ENCODE data around the gene BCLAF3. TPM values are rescaled to one million over a fixed set of nuclear protein-coding genes. Genes with fewer than 3 reads are reported as not detected.
A peak's percentile ranks its signal among the peaks of the same experiment; 100 is the strongest.

The BCLAF3 gene
- total and polyA plus RNA-seq, 8 donors: 1.2 to 28.6 (median 6.1) TPM

DNA sequence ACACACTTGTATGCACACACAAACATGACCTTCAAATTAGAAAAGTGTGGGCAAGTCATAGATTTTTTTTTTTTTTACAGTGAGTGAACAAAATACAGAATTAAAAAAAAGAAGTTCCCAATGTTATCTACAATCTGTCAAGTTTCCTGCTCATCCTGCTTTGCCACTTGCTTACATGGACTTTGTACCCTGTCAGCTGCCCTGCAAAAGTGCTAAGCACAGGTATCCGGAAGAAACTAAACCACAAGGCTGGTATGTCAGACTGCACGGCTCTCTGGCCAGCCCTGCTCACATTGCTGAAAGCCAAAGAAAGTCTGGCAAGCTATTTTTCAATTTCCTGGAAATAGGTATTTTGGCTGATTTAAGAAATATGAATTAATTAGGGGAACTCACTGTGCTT is 38.9 kb upstream of the BCLAF3 start:
- Histone ChIP-seq H3K4me3 (no peak overlapping the region), H3K27ac (peak overlapping the region in 4 of 5 donors; percentile 55 to 72 (median 61)), H3K27me3 (no peaks in the 10 kb centered on the region), H3K9me3 (no peaks in the 10 kb centered on the region), H3K4me1 (peaks cover 0 to 12% (median 0%) of the 10 kb centered on the region in 4 donors), H3K36me3 (peaks cover 0 to 4% (median 0%) of the 10 kb centered on the region in 4 donors)
- TF ChIP-seq POLR2A (IDR thresholded peaks at IDR 0.05) (no peak), POLR2AphosphoS5 (IDR thresholded peaks at IDR 0.05) (peak in 2 of 3 donors; percentile 64 to 73)
- TF ChIP-seq, protein P1, sequence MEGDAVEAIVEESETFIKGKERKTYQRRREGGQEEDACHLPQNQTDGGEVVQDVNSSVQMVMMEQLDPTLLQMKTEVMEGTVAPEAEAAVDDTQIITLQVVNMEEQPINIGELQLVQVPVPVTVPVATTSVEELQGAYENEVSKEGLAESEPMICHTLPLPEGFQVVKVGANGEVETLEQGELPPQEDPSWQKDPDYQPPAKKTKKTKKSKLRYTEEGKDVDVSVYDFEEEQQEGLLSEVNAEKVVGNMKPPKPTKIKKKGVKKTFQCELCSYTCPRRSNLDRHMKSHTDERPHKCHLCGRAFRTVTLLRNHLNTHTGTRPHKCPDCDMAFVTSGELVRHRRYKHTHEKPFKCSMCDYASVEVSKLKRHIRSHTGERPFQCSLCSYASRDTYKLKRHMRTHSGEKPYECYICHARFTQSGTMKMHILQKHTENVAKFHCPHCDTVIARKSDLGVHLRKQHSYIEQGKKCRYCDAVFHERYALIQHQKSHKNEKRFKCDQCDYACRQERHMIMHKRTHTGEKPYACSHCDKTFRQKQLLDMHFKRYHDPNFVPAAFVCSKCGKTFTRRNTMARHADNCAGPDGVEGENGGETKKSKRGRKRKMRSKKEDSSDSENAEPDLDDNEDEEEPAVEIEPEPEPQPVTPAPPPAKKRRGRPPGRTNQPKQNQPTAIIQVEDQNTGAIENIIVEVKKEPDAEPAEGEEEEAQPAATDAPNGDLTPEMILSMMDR (IDR thresholded peaks at IDR 0.05): no peak
- intact Hi-C loops (cut with DNase I; ENCODE audit: low total_unique reads): no loop called here
- peak; percentile 70 to 84 for DNase-seq
- 15 to 31% (median 20%) methylated on average over 2 of the region's 2 CpGs for WGBS, 5 donors

DNA sequence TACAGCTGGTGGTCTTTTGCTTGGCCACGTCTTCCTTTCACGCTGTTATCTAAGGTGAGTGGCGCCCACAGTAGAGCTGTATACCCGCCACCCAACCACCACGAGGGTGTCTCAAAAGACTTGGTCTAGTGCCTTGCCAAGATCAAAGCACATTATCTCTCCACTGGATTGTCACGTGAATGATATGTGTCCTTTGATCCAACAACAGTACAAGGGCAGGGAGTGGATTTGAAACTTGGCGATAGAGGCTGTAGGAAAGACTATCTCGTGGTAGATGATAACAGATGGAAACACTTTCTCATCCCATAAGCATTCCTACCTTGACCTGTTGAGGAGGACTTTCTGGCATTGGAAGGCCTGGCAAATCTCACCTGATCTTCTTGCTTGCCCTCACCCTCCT is 37.7 kb upstream of the BCLAF3 start:
- intact Hi-C loops (cut with DNase I; ENCODE audit: low total_unique reads): no loop called here
- no peaks in the 10 kb centered on the region for H3K27me3 ChIP-seq
- H3K27ac ChIP-seq: no peak overlapping the region
- no peak for TF ChIP-seq POLR2A (IDR thresholded peaks at IDR 0.05)
- TF ChIP-seq, protein P1 (IDR thresholded peaks at IDR 0.05): no peak
- peaks cover 0 to 12% (median 0%) of the 10 kb centered on the region in 4 donors for H3K4me1 ChIP-seq
- no peak overlapping the region for H3K4me3 ChIP-seq
- peaks cover 0 to 4% (median 0%) of the 10 kb centered on the region in 4 donors for H3K36me3 ChIP-seq
- H3K9me3 ChIP-seq: no peaks in the 10 kb centered on the region
- WGBS, 5 donors: 56 to 79% (median 62%) methylated on average over 4 to 8 of the region's 8 CpGs
- DNase-seq: no peak

DNA sequence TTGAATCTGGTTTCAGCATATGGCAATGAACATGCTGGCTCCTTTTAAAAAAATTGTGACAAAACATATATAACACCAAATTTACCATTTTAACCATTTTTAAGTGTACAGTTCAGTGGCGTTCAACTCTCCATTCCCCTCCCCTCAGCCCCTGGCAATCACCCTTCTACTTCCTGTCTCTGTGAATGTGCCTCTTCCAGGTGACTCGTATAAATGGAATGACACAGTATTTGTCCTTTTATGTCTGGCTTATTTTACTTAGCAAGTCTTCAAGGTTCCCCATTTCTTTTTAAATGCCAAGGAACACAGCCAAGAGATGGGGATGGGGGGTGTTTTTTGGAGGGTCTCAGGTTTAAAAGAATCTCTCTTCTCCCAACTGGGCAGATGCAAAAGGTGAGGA is 35.4 kb upstream of the BCLAF3 start:
- WGBS, 5 donors: 33 to 57% (median 43%) methylated on average over 1 to 2 of the region's 2 CpGs
- H3K4me3 ChIP-seq: no peak overlapping the region
- H3K9me3 ChIP-seq: no peaks in the 10 kb centered on the region
- H3K4me1 ChIP-seq: peaks cover 0 to 12% (median 0%) of the 10 kb centered on the region in 4 donors
- DNase-seq: no peak
- no peak for TF ChIP-seq POLR2AphosphoS5 (IDR thresholded peaks at IDR 0.05)
- TF ChIP-seq POLR2A (IDR thresholded peaks at IDR 0.05): no peak
- TF ChIP-seq, protein P1 (IDR thresholded peaks at IDR 0.05): no peak
- TF ChIP-seq EP300 (IDR thresholded peaks at IDR 0.05): no peak
- H3K27ac ChIP-seq: no peak overlapping the region
- H3K36me3 ChIP-seq: peaks cover 0 to 4% (median 0%) of the 10 kb centered on the region in 4 donors
- intact Hi-C loops (cut with DNase I; ENCODE audit: low total_unique reads): no loop called here
- no peaks in the 10 kb centered on the region for H3K27me3 ChIP-seq

DNA sequence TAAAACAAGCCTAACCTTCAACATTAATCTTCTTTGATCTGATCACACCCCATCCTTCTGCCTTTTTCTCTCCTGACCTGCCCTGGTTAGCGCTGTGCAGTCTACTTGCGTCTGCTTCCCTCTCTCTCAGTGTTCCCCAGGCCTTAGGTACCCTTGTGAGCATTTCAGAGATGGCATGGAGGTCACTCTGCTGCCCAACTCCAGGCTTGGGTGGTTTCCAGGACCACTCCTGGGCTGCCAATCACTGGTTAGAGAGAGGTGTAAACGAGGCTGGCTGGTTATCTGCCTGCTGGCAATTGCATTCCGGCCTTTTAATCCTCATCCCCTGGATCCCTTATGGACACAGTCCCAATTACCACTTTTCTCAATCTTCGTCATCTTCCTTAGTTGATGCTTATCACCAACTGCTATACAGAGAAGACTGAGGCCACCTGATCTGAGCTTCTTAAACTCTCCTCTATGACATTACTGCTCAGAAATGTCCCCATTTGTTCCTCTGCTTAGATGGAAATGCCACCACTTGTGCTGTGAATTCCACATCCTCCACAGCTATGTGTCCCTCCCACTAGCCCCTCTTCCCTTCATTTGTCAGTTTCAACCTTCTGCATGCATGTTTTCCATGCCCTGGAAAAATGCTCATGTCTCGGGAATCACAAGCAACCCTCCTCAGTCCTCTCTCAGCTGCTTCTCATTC is 29.0 kb upstream of the BCLAF3 start:
- Histone ChIP-seq H3K4me3 (no peak overlapping the region), H3K4me1 (no peaks in the 10 kb centered on the region), H3K27ac (no peak overlapping the region), H3K27me3 (no peaks in the 10 kb centered on the region), H3K9me3 (peaks cover 0 to 18% (median 5%) of the 10 kb centered on the region in 4 donors), H3K36me3 (peaks cover 0 to 8% (median 0%) of the 10 kb centered on the region in 4 donors)
- TF ChIP-seq EP300 (IDR thresholded peaks at IDR 0.05): no peak
- TF ChIP-seq, protein P1 (IDR thresholded peaks at IDR 0.05): no peak
- no peak for TF ChIP-seq POLR2A (IDR thresholded peaks at IDR 0.05)
- no peak for TF ChIP-seq POLR2AphosphoS5 (IDR thresholded peaks at IDR 0.05)
- DNase-seq: no peak
- intact Hi-C loops (cut with DNase I; ENCODE audit: low total_unique reads): no loop called here
- 78 to 91% (median 86%) methylated on average over 6 of the region's 6 CpGs for WGBS, 5 donors

Measured in stomach (tissue), 9 donors.